Endothelial cell of umbilical vein (primary cell): Measurements from ENCODE around the gene MAP1LC3C.

Source experiments
- FOS ChIP-seq: IDR thresholded peaks from 2 replicates; pipeline ENCODE4 v1.6.1; 2011; ENCODE audit warnings: mild to moderate bottlenecking, low read length, moderate library complexity, borderline replicate concordance; ENCODE audit not compliant: insufficient read depth
- POLR2A ChIP-seq: IDR thresholded peaks from 2 replicates; pipeline ENCODE4 v1.6.1; 2012; ENCODE audit warnings: low read depth, mild to moderate bottlenecking, control low read depth, low read length
- TF ChIP-seq, protein P1 (sequence below), 2 donors: IDR thresholded peaks; 1 replicate in 1 of 2; 2 replicates in 1 of 2; pipeline ENCODE4 v1.5.1; 2011; ENCODE audit warnings: low read length in 2 of 2, mild to moderate bottlenecking in 2 of 2, moderate library complexity in 2 of 2, control low read depth in 1 of 2, inconsistent platforms in 1 of 2, low read depth in 1 of 2; ENCODE audit not compliant: insufficient read depth in 1 of 2; ENCODE audit errors: extremely low read depth in 1 of 2

- TF ChIP-seq FOS (no peak), POLR2A (no peak)
- TF ChIP-seq, protein P1, sequence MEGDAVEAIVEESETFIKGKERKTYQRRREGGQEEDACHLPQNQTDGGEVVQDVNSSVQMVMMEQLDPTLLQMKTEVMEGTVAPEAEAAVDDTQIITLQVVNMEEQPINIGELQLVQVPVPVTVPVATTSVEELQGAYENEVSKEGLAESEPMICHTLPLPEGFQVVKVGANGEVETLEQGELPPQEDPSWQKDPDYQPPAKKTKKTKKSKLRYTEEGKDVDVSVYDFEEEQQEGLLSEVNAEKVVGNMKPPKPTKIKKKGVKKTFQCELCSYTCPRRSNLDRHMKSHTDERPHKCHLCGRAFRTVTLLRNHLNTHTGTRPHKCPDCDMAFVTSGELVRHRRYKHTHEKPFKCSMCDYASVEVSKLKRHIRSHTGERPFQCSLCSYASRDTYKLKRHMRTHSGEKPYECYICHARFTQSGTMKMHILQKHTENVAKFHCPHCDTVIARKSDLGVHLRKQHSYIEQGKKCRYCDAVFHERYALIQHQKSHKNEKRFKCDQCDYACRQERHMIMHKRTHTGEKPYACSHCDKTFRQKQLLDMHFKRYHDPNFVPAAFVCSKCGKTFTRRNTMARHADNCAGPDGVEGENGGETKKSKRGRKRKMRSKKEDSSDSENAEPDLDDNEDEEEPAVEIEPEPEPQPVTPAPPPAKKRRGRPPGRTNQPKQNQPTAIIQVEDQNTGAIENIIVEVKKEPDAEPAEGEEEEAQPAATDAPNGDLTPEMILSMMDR (IDR thresholded peaks at IDR 0.05; ENCODE audit: extremely low read depth in 1 of 2, insufficient read depth in 1 of 2, low read depth in 1 of 2, low read length in 2 of 2), result peak; percentile 58 to 66
These were observed 18.8 kb upstream of the MAP1LC3C start for GRCh38 chr1:242017580-242018233.
